NCI-H1092 treated with DMSO at 0.1 percent for 48 hours (cell line): Measurements from ENCODE around the gene COPG2.

Experiments used
- DNase-seq: peaks from one replicate; lab custom pipeline; 2025; lab: John Stamatoyannopoulos, UW

The COPG2 gene

GRCh38 chr7:130500463-130500862 lies 168.1 kb downstream of the COPG2 start:
- no peak for DNase-seq

GRCh38 chr7:130494431-130494858 lies 174.1 kb downstream of the COPG2 start:
- DNase-seq = no peak

DNA sequence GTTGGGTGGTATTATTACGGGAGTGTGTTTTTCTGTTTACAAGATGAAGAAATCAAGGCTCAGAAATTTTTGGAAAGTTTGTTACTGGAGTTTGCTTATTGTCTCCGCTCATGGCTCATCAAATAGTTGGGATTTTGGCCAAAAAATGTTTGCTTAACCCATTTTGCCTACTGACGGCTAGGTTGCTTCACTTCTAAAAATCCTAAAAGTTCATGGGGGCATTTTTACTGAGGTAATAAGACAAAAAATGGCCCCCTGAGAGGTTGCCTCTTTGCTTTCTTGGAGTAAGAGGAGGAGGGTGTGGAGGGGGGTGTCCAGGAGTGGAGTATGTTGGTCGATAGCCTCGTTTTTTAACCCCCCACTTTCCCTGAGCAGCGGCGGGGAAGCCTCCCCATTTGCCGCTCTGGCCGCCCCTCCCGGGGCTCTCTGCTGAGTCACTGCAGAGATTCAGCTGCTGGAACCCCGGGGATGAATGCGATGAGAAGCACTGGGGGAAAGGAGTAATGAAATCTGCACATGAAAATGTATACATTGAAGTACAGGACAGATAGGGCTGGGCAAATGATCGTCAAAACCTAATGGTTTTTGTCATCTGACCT lies 175.2 kb downstream of the COPG2 start:
- DNase-seq = no peak

DNA sequence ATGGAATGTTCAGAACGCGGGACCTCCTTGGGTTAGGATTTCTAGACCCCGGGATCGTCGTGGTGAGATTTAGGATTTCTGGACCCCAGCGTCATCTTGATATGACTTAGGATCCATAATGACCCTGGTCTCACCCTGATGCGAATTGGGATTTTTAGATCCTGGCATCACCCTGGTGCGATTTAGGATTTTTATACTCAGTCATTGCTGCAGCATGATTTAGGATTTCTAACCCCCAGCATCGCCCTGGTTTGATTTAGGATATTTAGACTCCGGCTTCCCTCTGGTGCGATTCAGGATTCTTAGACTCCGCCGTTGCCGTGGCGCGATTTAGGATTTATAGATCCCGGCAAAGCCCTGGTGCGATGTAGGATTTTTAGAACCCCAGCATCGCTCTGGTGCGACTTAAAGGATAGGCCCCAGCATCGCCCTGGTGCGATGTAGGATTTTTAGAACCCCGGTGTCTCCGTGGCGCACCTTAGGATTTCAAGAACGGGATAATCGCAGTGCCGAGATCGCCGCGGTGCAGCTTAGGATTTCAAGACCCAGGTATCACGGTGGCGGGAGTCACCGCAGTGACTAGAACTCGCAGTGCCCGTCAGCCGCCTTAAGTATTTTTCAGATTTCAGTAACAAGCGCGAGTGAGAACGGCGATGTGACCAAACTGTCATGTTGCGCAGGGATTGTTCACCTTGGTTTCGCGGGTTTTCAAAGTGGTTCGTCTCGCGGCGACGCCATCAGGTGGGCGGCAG lies 175.8 kb downstream of the COPG2 start:
- DNase-seq = no peak

GRCh38 chr7:130491841-130492522 lies 176.6 kb downstream of the COPG2 start, which contains the start of gene MEST:
Gene MEST, plus strand, starts transcription at chr7:130492085. Its CDS starts 229 bp downstream, at chr7:130492314.
- DNase-seq = peak; percentile 54

- DNase-seq = peak; percentile 44
Observed at GRCh38 chr7:130490888-130491804, 177.4 kb downstream of the COPG2 start.

DNA sequence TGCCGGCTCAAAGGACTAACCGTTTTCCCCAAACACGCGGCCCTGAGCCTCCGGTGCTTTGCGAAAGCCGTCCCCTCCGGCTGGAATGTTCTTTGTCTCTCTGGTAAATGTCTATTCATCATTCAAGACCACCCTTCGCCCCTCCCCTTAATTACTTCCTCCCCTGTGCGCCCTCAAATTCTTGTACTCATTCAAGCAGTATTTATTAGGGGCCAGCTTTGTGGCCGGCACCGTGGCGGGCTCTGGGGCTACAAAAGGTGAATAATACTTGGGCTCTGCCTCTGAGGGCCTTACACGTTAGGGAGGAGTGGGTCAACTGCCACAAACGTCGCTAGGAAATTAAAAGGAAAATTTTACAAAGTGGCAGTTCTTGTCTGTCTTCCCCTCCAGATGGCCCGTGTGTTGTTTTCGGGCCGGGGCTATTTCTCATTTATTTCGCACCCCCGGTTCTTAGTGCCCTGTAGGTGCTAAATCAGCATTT lies 178.2 kb downstream of the COPG2 start:
- no peak for DNase-seq

GRCh38 chr7:130489140-130489983 lies 179.2 kb downstream of the COPG2 start:
- DNase-seq = no peak

GRCh38 chr7:130488392-130489139 lies 180.0 kb downstream of the COPG2 start:
- no peak for DNase-seq

GRCh38 chr7:130486954-130487436 lies 181.6 kb downstream of the COPG2 start:
- DNase-seq = peak; percentile 65

GRCh38 chr7:130486114-130486953 lies 182.2 kb downstream of the COPG2 start:
- peak; percentile 55 for DNase-seq

- DNase-seq = no peak
Observed at GRCh38 chr7:130485734-130486113, 182.8 kb downstream of the COPG2 start.

GRCh38 chr7:130483031-130483430 lies 185.5 kb downstream of the COPG2 start:
- DNase-seq = no peak

- no peak for DNase-seq
Observed at GRCh38 chr7:130481898-130482297, 186.7 kb downstream of the COPG2 start.

GRCh38 chr7:130479716-130480400 lies 188.7 kb downstream of the COPG2 start:
- no peak for DNase-seq

GRCh38 chr7:130478991-130479390 lies 189.6 kb downstream of the COPG2 start:
- no peak for DNase-seq

DNA sequence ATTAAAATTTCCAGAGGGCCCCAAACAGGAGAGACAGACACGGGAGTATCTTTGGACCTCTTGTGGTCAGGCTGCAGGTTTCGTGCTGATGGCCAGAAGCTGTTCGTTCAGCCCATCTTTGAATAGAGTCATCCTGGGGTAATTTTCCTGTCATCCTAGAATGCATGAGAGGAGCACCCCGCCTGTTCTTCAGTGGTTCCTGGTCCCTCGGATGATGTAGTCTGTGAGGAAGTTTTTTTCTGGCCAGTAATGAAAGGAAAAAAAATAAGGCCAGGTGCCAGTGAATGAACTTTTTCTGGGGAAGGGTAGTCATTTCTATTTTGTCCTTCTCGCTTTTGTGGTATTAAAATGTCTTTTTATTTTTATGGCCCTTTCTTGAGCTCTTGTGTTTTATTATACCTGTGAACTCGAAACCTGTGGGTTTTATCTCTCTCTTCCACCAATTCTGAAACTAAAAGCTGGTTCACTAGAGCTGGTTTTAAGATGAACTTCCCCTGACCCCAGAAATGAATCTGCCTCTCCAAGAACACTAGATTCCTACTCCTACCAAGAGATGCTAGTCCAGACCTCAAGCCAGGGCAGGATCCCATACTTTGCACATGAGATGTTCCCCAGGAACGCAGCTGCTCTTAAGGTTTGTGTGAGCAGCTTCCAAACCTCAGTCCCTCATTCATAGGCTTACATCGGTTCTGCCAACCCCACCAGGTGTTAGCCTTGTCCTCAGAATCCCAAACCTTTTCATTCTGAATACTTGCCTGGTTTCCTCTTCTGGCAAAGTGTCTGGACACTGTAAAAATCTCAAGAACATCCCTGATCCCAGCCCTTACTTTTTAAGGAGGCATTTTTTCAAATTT lies 192.0 kb downstream of the COPG2 start:
- DNase-seq = peak; percentile 67
